ENCODE measurements around the gene ZRANB1. TPM values are rescaled to one million over a fixed set of nuclear protein-coding genes. Genes with fewer than 3 reads are reported as not detected.

The ZRANB1 gene
- total RNA-seq, 1 experiment from 2014 or later = 23.2 TPM

DNA sequence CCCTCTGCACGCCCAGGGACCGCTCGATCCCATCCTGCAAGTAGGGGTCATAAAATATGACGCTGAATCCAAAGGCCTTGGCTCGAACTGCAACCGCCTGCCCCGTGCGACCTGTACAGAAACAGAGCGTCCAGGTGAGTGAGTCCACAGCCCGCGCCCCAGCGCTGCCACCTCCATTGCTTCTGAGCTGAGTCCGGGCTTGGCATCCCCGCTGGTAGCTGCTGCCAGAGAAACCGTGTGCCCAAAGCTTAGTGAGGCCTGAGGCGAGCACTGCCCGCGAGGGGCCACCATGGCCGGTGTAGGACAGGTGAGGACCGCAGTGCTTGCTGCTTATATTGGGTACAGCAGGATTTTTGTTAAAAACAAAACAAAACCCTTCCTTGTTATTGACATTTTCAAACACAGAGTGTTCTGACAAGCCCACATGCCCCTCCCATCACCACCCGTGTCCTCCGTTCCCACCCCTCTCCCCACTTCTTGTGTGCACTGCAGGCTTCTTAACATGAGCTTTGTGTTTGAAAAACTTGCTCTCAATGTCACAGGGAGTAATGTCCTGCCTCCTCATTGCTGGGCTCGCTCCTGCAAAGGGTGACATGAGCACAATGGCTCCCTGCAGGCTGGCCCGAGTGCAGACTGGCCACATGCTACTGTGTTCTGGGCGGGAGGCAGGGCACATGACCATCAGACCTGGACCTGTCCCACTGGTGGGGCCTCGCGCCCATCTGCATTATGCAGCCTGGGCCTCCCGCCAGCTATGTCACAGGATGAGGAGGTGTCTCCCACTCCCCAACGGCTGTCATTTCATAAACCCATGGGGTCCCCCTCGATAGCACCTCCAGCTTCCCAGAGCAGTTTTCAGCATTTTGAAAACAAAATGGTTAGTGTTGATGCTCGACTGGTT is 52.9 kb downstream of the ZRANB1 start:
- POLR2A ChIA-PET = interaction anchor here (0.6 kb wide), 1 partner anchor 13 kb away, joined by 3 read pairs; no protein-coding TSS in a partner anchor
- Mint-ChIP-seq H3K9me3 (ENCODE audit: unreplicated experiment) (no peaks in the 10 kb centered on the region), H3K4me1 (ENCODE audit: insufficient read depth, unreplicated experiment) (no peaks in the 10 kb centered on the region), H3K4me3 (ENCODE audit: unreplicated experiment) (no peak overlapping the region), H3K27ac (ENCODE audit: low read depth, unreplicated experiment) (no peak overlapping the region), H3K36me3 (ENCODE audit: insufficient read depth, unreplicated experiment) (peaks cover 94% of the 10 kb centered on the region), H3K27me3 (ENCODE audit: insufficient read depth, unreplicated experiment) (no peaks in the 10 kb centered on the region)
- intact Hi-C loops (cut with micrococcal nuclease) = no loop called here
- TF ChIP-seq, protein P1, sequence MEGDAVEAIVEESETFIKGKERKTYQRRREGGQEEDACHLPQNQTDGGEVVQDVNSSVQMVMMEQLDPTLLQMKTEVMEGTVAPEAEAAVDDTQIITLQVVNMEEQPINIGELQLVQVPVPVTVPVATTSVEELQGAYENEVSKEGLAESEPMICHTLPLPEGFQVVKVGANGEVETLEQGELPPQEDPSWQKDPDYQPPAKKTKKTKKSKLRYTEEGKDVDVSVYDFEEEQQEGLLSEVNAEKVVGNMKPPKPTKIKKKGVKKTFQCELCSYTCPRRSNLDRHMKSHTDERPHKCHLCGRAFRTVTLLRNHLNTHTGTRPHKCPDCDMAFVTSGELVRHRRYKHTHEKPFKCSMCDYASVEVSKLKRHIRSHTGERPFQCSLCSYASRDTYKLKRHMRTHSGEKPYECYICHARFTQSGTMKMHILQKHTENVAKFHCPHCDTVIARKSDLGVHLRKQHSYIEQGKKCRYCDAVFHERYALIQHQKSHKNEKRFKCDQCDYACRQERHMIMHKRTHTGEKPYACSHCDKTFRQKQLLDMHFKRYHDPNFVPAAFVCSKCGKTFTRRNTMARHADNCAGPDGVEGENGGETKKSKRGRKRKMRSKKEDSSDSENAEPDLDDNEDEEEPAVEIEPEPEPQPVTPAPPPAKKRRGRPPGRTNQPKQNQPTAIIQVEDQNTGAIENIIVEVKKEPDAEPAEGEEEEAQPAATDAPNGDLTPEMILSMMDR (IDR thresholded peaks at IDR 0.05; ENCODE audit: unreplicated experiment) = no peak
- CTCF ChIA-PET = interaction anchor here (0.6 kb wide), 1 partner anchor 61 kb away, joined by 3 read pairs; no protein-coding TSS in a partner anchor
- no TSS peak for BruUV-seq (replicated peaks)
- DNase-seq (ENCODE audit: unreplicated experiment) = no peak

DNA sequence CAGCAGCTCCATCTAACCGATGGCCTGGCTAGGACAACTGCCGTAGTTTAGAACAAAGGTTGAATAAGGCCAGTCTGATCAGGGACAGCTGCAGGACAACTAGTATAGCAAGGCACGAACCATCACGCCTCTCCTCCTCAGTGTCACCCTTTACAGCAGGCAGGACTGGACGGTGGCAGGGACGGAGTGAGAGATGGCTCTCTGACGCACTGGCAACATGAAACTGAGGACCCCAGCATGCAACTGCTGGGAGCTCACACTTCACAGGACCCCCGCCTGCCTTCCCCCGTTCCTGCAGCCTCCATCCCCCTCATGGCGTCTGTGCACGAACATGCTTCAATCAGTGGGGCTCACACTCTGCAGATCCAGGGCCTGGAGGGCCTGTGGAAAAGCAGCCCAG is 53.7 kb downstream of the ZRANB1 start:
- H3K27ac Mint-ChIP-seq (ENCODE audit: low read depth, unreplicated experiment) = no peak overlapping the region
- ChIA-PET CTCF (interaction anchor here (0.6 kb wide), 1 partner anchor 43 kb away, joined by 3 read pairs; no protein-coding TSS in a partner anchor), POLR2A (interaction anchor here (0.6 kb wide), 1 partner anchor 14 kb away, joined by 3 read pairs; no protein-coding TSS in a partner anchor)
- no TSS peak for BruUV-seq (replicated peaks)
- H3K4me3 Mint-ChIP-seq (ENCODE audit: unreplicated experiment) = no peak overlapping the region
- H3K9me3 Mint-ChIP-seq (ENCODE audit: unreplicated experiment) = no peaks in the 10 kb centered on the region
- H3K36me3 Mint-ChIP-seq (ENCODE audit: insufficient read depth, unreplicated experiment) = peaks cover 94% of the 10 kb centered on the region
- H3K4me1 Mint-ChIP-seq (ENCODE audit: insufficient read depth, unreplicated experiment) = no peaks in the 10 kb centered on the region
- TF ChIP-seq, protein P1 (IDR thresholded peaks at IDR 0.05; ENCODE audit: unreplicated experiment) = no peak
- DNase-seq (ENCODE audit: unreplicated experiment) = no peak
- intact Hi-C loops (cut with micrococcal nuclease) = no loop called here
- H3K27me3 Mint-ChIP-seq (ENCODE audit: insufficient read depth, unreplicated experiment) = no peaks in the 10 kb centered on the region

DNA sequence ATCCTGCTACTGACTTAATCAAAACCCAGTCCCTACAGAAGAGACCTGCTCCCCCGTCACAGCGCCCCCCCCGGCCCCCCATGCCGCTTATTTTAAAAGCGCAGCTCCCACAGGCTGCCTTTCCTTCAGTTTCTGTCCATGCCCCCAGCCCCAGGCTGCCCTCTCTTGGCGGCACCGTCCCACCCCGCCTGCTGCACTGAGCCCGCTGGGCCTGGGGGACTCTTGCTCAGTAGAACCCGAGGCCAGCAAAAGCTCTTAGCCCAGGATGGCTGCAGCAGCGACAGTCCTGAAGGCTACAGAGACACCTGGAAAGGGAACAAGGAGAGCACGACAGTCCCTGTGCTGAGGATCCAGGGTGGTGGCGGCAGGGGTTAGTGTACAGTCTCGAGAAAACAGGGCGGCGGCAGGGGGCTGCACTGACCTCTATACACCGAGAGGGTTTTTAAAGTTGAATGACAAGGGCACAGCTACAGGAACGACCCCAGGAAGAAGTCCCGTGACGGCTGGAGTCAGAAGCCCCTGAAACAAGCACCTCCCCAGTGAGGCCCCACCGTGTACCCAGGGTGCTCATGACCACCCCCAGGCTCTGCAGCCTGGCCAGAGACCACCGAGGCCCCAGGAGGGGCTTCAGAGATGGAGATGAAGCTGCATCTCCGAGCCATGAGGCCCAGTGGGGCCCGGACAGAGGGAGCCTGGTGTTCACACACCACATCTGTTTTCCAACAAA is 54.4 kb downstream of the ZRANB1 start:
- CTCF ChIA-PET = interaction anchor here (0.6 kb wide), 3 partner anchors 15 to 43 kb away, joined by 3 to 5 read pairs (median 3); no protein-coding TSS in a partner anchor
- H3K27ac Mint-ChIP-seq (ENCODE audit: low read depth, unreplicated experiment) = no peak overlapping the region
- H3K4me1 Mint-ChIP-seq (ENCODE audit: insufficient read depth, unreplicated experiment) = no peaks in the 10 kb centered on the region

More for the DNA sequence above, 54.4 kb downstream of the ZRANB1 start:
- intact Hi-C loops (cut with micrococcal nuclease) = no loop called here
- no peaks in the 10 kb centered on the region for H3K9me3 Mint-ChIP-seq (ENCODE audit: unreplicated experiment)
- H3K4me3 Mint-ChIP-seq (ENCODE audit: unreplicated experiment) = no peak overlapping the region
- DNase-seq (ENCODE audit: unreplicated experiment) = no peak
- no peaks in the 10 kb centered on the region for H3K27me3 Mint-ChIP-seq (ENCODE audit: insufficient read depth, unreplicated experiment)
- TF ChIP-seq, protein P1 (IDR thresholded peaks at IDR 0.05; ENCODE audit: unreplicated experiment) = no peak
- peaks cover 93% of the 10 kb centered on the region for H3K36me3 Mint-ChIP-seq (ENCODE audit: insufficient read depth, unreplicated experiment)
- no TSS peak for BruUV-seq (replicated peaks)
- POLR2A ChIA-PET = no interaction called here
